Tibial nerve (tissue), 4 donors: ENCODE data around the gene ABCC12. TPM values are rescaled to one million over a fixed set of nuclear protein-coding genes. Genes with fewer than 3 reads are reported as not detected.
"Not testable (repeated sequence)": the region's sequence is repeated elsewhere in the genome, so short reads cannot be mapped to it uniquely, and the experiment has no call there.

Source experiments
- DNase-seq, 2 donors: peaks; one replicate each; pipeline ENCODE4 v3.0.0-alpha.2; 2019; ENCODE audit warnings: low spot score in 2 of 2
- H3K27ac ChIP-seq, 4 donors: fragments of 200-600 bp; sonication (generic) in 3 of 4; one replicate each; pipeline ENCODE4 v1.5.1; 2017 to 2019; ENCODE audit warnings: mild to moderate bottlenecking in 1 of 4
- H3K27me3 ChIP-seq, 2 donors: fragments of 200-600 bp; sonication (generic) in 1 of 2; one replicate each; pipeline versions ENCODE4 v1.5.1 to v1.6.0; 2017 to 2019
- H3K36me3 ChIP-seq, 3 donors: fragments of 200-600 bp; sonication (generic); one replicate each; pipeline ENCODE4 v1.5.1; 2018 to 2019
- H3K4me1 ChIP-seq, 4 donors: fragments of 200-600 bp; sonication (generic) in 3 of 4; one replicate each; pipeline ENCODE4 v1.5.1; 2017 to 2019
- H3K4me3 ChIP-seq, 4 donors: fragments of 200-600 bp; sonication (generic) in 3 of 4; one replicate each; pipeline ENCODE4 v1.5.1; 2017 to 2019; ENCODE audit warnings: mild to moderate bottlenecking in 1 of 4, moderate library complexity in 1 of 4
- H3K9me3 ChIP-seq, 4 donors: fragments of 200-600 bp; sonication (generic) in 3 of 4; one replicate each; pipeline ENCODE4 v1.5.1; 2017 to 2019
- CTCF ChIP-seq, 5 experiments: fragments of 200-600 bp in 3 of 5; fragments of 450-650 bp in 2 of 5; sonication (generic) in 3 of 5; IDR thresholded peaks; one replicate each; pipeline ENCODE4 v1.5.1; 2016 to 2019; ENCODE audit warnings: antibody characterized with exemption in 5 of 5, mild to moderate bottlenecking in 3 of 5, moderate library complexity in 2 of 5
- EP300 ChIP-seq, 2 donors: sonication (generic); formaldehyde crosslinking; IDR thresholded peaks; one replicate each; pipeline ENCODE4 v1.6.1; 2017; ENCODE audit warnings: antibody characterized with exemption in 2 of 2, mild to moderate bottlenecking in 1 of 2
- POLR2A ChIP-seq, 2 donors: fragments of 450-650 bp; IDR thresholded peaks; one replicate each; pipeline ENCODE4 v1.6.1; 2017; ENCODE audit warnings: antibody characterized with exemption in 2 of 2, mild to moderate bottlenecking in 2 of 2, moderate library complexity in 2 of 2
- WGBS, 2 donors: methylation state at CpG; one replicate each; pipeline ENCODE4 v1.1.5; 2018; 5-methylcytosine and 5-hydroxymethylcytosine counted together
- total RNA-seq, 4 donors: library from RNA; depleted of rRNA; stranded (reverse); fragments of >200 nt; gene quantifications; one replicate each; pipeline ENCODE4 v1.1.0, GENCODE V29; 2016

Gene ABCC12
- total RNA-seq, 4 donors from 2014 or later = under 0.01 TPM; not detected in 3

- H3K9me3 ChIP-seq = no peaks in the 10 kb centered on the region
- no peak overlapping the region for H3K4me3 ChIP-seq
- TF ChIP-seq CTCF (IDR thresholded peaks at IDR 0.05) (no peak), EP300 (IDR thresholded peaks at IDR 0.05) (no peak), POLR2A (IDR thresholded peaks at IDR 0.05) (no peak)
- WGBS, 2 donors = 48 to 59% methylated on average over 1 of the region's 1 CpG
- H3K27me3 ChIP-seq = no peaks in the 10 kb centered on the region
- no peak overlapping the region for H3K27ac ChIP-seq
- no peaks in the 10 kb centered on the region for H3K36me3 ChIP-seq
- DNase-seq = no peak
- H3K4me1 ChIP-seq = no peaks in the 10 kb centered on the region
Measured at GRCh38 chr16:48173889-48174288, 18.1 kb upstream of the ABCC12 start.

DNA sequence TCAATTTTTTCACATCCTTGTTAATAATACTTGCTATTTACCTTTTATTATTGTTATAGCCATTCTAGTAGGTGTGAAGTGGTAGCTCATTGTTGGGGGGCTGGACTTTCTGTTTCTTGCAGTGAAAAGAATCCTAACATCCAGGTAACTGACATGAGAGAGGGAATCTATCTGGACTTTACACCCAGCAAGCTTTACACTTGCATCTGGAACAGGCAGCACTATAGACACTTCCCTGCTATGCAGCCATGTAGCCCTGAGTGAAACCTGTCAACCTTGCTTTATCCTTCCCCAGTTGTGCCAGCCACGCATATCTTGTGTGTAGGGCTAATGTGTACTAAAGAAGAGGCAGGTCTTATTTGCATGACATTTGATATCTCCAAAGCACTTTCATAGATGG lies 16.9 kb upstream of the ABCC12 start:
- no peaks in the 10 kb centered on the region for H3K36me3 ChIP-seq
- no peak overlapping the region for H3K27ac ChIP-seq
- 75 to 76% methylated on average over 1 of the region's 1 CpG for WGBS, 2 donors
- no peak for TF ChIP-seq EP300 (IDR thresholded peaks at IDR 0.05)
- TF ChIP-seq POLR2A (IDR thresholded peaks at IDR 0.05) = no peak
- no peak for TF ChIP-seq CTCF (IDR thresholded peaks at IDR 0.05)
- H3K4me3 ChIP-seq = no peak overlapping the region
- no peaks in the 10 kb centered on the region for H3K4me1 ChIP-seq
- H3K27me3 ChIP-seq = no peaks in the 10 kb centered on the region
- DNase-seq = no peak
- H3K9me3 ChIP-seq = no peaks in the 10 kb centered on the region

- TF ChIP-seq CTCF (IDR thresholded peaks at IDR 0.05) (no peak), POLR2A (IDR thresholded peaks at IDR 0.05) (no peak)
- H3K4me1 ChIP-seq = peaks cover 0 to 5% (median 0%) of the 10 kb centered on the region in 4 donors
- no peaks in the 10 kb centered on the region for H3K9me3 ChIP-seq
- 79 to 80% methylated on average over 8 of the region's 8 CpGs for WGBS, 2 donors
- H3K36me3 ChIP-seq = no peaks in the 10 kb centered on the region
- H3K4me3 ChIP-seq = no peak overlapping the region
- no peak overlapping the region for H3K27ac ChIP-seq
- DNase-seq = no peak
- no peaks in the 10 kb centered on the region for H3K27me3 ChIP-seq
Measured at GRCh38 chr16:48169896-48170295, 14.1 kb upstream of the ABCC12 start.

DNA sequence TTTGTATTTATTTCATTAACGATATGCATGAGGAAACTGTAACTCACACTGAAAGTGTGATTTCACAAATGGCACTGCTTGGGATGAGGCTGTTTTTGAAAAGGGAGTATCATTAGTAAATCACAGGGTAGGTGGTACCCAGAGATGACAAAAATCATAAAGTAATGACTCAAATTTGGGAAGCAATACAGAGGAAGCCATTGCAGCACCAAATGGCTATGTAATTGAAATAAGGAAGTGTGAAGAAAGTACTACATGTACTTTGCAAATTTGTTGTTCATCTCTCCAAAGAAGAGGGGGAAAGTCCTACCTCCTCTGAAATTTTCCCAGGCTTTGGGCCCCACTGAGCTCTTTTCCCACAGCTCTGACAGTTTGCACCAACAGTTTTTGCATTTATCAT lies 12.3 kb upstream of the ABCC12 start:
- Histone ChIP-seq H3K36me3 (no peaks in the 10 kb centered on the region), H3K4me3 (no peak overlapping the region), H3K27me3 (no peaks in the 10 kb centered on the region), H3K4me1 (peaks cover 0 to 9% (median 1%) of the 10 kb centered on the region in 4 donors), H3K27ac (no peak overlapping the region), H3K9me3 (no peaks in the 10 kb centered on the region)
- no peak for DNase-seq
- 73 to 79% methylated on average over 1 of the region's 1 CpG for WGBS, 2 donors
- TF ChIP-seq CTCF (IDR thresholded peaks at IDR 0.05) = no peak
- TF ChIP-seq EP300 (IDR thresholded peaks at IDR 0.05) = no peak
- TF ChIP-seq POLR2A (IDR thresholded peaks at IDR 0.05) = no peak

GRCh38 chr16:48166617-48167016 lies 10.8 kb upstream of the ABCC12 start:
- not testable (repeated sequence) for H3K27me3 ChIP-seq, H3K9me3 ChIP-seq, H3K4me3 ChIP-seq, H3K27ac ChIP-seq, DNase-seq, H3K36me3 ChIP-seq, H3K4me1 ChIP-seq
- WGBS, 2 donors = 89 to 90% methylated on average over 5 of the region's 5 CpGs

DNA sequence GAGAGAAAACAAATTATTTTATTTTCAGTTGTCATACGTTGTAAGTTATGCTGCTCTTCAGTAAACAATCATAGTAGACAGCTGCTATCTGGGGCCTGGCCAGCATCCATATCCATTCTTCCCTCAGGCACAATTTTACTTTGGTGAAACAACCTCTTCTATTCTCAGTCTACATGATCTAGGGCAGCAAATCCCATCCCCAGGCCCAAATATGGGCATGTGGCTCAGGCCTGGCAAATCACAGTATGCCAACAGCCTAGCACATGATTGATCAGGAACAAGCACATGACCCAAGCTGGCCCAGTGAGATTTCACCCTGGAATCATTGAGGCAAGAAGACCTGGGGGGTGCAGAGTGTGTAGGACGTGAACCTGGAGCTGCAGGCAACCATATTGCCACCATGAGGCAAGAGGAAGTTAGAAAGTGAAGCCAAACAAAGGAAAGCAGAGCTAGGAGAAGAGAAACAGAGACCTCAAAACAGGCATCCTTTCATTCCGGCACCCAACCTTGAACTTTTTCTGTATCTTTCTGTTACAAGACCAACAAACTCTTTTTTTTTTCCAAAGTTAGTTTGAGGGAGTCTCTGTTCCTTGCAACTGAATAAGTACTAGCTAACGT lies 10.3 kb upstream of the ABCC12 start:
- Histone ChIP-seq H3K27me3 (no peaks in the 10 kb centered on the region), H3K27ac (no peak overlapping the region), H3K4me3 (no peak overlapping the region), H3K36me3 (no peaks in the 10 kb centered on the region), H3K9me3 (no peaks in the 10 kb centered on the region), H3K4me1 (peaks cover 0 to 9% (median 1%) of the 10 kb centered on the region in 4 donors)
- WGBS, 2 donors = 76 to 81% methylated on average over 4 of the region's 4 CpGs
- no peak for TF ChIP-seq EP300 (IDR thresholded peaks at IDR 0.05)
- TF ChIP-seq POLR2A (IDR thresholded peaks at IDR 0.05) = no peak
- no peak for TF ChIP-seq CTCF (IDR thresholded peaks at IDR 0.05)
- no peak for DNase-seq
